ENCODE measurements around the gene PARK7.
A peak's percentile ranks its signal among the peaks of the same experiment; 100 is the strongest.

Gene PARK7

DNA sequence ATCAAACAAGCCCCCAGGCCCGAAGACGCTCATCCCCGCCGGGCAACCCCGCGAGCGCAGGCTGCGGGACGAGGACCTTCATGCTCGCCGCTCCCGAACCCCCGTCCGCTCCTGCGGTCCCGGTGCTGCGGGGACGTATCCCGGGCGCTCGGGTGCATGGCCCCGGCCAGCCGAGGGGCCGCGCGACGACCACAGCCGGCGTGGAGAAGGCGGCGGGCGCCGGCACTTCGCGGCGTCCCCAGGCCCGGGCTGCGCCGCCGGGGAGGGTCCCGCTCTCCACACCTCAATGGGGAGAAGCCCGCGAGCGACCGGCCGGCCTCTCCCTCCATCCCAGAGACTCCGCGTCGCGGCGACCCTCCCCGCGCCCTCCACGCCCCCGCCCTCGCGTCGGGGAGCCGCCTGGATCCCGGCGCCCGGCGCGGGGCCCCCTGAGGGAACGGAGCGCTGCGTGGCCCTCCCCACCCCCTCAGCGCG lies 64.2 kb downstream of the PARK7 start:
- no peak for DNase-seq

DNA sequence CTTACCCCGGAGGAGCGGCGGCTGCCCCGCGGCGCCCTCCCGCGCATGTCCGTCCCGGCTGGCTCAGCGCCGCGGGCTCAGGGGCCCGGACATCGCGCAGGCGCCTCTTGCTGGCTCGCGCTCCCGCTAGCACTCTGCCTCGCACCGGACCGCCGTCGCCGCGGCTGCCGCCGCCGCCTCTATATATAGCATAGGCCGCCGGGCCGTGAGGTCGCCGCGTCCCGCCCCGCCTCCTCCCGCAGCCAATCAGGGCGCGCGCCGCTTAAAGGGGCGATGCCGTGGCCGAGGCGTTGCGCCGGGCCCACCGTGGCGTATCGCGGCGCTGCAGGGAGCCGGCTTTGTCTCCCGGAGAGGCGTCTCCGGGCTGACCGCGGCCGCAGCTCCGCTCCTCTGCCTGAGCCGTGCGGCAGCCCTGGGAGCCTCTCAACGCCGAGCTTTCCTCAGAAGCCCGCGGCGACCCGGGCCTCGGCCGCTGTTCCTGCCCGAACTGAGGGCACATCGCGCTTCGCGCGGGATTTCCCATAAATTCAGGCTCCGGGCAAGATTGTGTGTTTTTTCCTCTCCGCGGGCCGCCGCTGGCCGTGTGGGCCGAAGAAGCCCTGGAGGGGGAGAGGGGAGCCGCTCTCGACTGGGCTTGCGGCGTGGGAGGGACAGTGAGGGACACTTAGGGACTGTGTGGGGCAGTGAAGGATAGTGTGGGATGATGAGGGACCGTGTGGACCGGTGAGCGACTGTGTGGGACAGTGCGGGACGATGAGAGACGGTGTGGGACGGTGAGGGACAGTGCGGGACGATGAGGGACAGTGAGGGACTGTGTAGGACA lies 64.9 kb downstream of the PARK7 start, which contains the start of gene ERRFI1:
Gene ERRFI1 (minus strand): TSS at position 157 of the 823 bp plus-strand sequence. CDS start 10,690 bp downstream, outside the sequence.
- peak; percentile 95 for DNase-seq

DNA sequence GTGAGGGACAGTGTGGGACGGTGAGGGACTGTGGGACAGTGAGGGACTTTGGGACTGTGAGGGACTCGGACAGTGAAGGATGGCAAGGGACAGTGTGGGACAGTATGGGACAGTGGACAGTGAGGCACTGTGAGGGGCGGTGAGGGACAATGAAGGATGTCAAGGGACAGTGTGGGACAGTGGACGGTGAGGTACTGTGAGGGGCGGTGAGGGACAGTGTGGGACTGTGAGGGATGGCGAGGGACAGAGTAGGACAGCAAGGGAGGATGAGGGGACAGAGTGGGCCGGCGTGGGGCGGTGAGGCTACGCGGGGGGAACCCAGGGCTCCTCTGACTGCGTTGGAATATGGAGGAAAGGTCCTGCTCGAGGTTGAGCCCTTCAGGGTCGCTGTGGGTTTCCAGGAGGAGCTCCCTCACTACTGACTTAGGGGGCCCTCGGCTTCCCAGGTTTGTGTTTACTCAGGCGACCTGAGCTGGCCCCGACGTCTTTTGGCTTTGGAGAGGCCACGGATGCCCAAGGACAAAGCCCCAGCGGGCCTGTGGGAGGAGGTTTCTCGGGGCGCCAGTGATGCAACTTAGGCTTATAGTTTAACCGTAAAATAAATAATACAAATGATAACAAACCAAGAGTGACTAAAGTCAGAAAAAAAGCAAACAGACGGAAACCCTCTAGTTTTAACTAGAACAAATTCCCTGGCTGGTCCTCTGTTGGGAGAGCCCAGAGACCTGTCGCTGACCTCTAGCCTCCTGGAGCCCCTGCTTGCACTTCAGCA lies 65.7 kb downstream of the PARK7 start:
- peak; percentile 28 for DNase-seq

GRCh38 chr1:8027748-8028570 lies 66.4 kb downstream of the PARK7 start:
- no peak for DNase-seq

- DNase-seq, result no peak
These were observed 67.0 kb downstream of the PARK7 start for GRCh38 chr1:8028571-8028910.

DNA sequence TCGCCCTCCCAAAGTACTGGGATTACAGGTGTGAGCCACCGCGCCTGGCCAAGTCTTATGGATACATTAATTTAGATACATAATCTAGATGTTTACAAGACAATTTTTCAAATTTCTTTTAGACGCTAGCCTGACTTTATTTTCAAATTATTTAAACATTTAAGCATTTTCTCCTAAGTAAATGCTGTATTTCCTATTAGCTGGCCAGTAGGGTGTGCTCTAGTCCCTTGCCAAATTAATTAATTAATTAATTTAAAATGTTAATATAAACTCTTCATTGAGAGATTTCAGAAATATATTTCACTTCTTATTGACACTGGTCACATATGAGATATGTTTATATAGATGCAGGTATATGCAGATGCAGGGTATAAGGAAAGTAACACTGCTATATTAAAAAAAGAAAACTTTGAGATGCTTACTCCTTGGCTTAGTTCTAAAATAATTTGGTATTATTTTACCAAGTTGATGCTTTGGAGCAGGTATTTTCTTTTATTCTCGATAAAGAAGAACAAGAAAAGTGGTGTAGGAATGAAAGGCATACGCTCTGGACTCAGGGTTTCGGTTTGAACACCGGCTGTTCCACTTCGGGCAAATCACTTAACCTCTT lies 69.8 kb downstream of the PARK7 start:
- DNase-seq, result no peak

GRCh38 chr1:8032366-8032910 lies 70.9 kb downstream of the PARK7 start:
- no peak for DNase-seq

- DNase-seq, result no peak
These were observed 71.8 kb downstream of the PARK7 start for GRCh38 chr1:8033322-8033721.
